HG02759 (cell line): ENCODE results near the gene UGP2.

Experiments used
- ATAC-seq: cut with Tn5 transposase; IDR thresholded peaks from one replicate; pipeline ENCODE4 v1.9.1; 2021; ENCODE audit warnings: mild to moderate bottlenecking, moderate library complexity; ENCODE audit not compliant: unreplicated experiment

UGP2 gene

GRCh38 chr2:63863707-63864106 is 22.0 kb downstream of the UGP2 start:
- ATAC-seq, result no peak

- ATAC-seq, result no peak
These were observed 23.6 kb downstream of the UGP2 start for GRCh38 chr2:63865159-63865799.

GRCh38 chr2:63866009-63866709 is 24.5 kb downstream of the UGP2 start:
- no peak for ATAC-seq

DNA sequence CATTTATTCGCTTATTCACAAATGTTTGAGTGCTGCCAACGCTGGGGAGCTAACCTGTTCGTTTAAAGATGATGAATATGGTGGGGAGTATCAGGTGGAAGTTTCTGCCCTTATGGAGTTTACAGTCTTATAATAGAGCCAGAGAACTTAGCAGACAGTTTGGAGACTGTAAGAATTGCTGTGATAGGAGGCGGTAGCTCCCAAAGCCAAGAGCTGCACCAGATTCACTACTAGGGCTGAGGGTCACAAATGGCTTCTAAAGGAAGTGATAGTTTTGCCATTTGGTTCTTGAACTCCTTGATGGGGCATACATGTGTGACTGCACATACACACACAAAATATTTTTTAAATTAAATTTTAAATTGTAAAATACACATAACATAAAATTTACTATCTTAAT is 29.0 kb downstream of the UGP2 start:
- no peak for ATAC-seq

GRCh38 chr2:63871864-63872263 is 30.2 kb downstream of the UGP2 start:
- no peak for ATAC-seq

DNA sequence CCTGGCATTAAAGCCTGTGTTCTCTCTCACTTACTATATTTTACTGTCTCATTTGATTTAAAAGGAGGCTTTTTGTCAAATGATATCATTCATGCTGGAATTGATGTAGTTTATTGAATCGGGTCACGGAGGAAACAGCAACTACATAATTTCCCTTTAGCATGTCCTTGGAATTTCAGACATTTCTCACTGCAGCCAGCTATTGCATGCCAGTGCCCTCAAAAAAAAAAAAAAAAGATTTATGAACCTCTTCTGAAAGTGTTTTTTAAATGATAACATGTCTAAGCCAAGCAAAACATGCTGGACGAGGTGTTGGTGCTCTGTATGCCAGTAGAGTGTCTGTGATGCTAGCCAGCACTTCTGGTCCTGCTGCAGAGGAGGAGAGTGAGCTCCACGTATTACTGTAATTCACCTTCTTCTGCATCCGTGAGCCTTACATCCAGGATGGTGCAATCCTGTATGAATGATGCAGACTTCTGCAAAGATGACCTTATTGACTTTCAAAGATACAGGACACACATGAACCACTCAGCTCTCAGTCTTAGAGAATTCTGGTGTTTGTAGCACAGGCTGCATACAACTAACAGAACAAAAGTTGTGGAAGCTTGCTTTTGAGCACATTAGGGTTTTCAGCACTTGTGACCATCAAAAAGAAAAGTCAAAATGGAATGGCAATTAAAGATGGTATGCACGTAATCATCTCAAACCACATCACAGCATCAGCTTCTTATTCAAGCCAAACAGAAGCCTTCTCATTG is 31.1 kb downstream of the UGP2 start:
- no peak for ATAC-seq

GRCh38 chr2:63874204-63875130 is 32.8 kb downstream of the UGP2 start:
- ATAC-seq, result no peak

- ATAC-seq, result no peak
These were observed 33.4 kb downstream of the UGP2 start for GRCh38 chr2:63875131-63875527.

GRCh38 chr2:63875559-63876245 is 34.0 kb downstream of the UGP2 start:
- no peak for ATAC-seq

- no peak for ATAC-seq
These were observed 34.6 kb downstream of the UGP2 start for GRCh38 chr2:63876311-63876710.

DNA sequence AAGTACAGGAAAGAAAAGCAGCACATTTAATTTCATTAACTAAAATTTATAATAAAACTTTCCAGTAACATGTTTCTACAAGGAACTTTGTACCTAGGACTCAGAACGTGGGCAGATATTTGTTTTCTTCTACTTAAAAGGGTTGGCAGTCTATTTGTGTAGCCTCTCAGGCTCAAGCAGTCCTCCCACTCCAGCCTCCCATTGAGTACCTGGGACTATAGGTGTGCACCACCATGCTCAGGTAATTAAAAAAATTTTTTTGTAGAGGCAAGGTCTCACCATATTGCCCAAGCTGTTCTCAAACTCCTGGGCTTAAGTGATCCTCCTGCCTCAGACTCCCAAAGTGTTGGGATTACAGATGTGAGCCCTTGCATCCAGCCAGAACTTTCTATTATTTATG is 36.8 kb downstream of the UGP2 start:
- no peak for ATAC-seq

DNA sequence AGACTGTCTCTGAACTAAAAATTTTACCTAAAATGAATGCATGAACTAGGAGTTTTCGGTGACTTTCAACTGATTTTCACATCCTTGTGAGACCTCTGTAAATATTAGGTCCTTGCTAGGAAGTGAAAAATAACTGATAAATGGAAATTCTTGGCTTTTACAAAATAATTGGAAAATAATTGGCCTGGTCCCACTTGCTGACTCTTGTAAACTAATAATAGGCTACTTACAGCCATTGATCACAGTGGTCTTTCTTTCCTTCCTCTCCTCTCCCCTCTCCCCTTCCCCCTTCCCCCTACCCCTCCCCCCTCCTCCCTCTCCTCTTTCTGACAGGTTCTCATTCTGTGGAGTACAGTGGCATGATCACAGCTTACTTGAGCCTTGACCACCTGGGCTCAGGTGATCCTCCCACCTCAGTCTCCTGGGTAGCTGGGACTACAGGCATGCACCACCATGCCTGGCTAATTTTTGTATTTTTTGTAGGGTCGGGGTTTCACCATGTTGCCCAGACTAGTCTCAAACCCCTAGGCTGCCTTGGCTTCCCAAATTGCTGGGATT is 38.3 kb downstream of the UGP2 start:
- ATAC-seq, result no peak

- ATAC-seq, result no peak
These were observed 38.9 kb downstream of the UGP2 start for GRCh38 chr2:63880625-63881024.

DNA sequence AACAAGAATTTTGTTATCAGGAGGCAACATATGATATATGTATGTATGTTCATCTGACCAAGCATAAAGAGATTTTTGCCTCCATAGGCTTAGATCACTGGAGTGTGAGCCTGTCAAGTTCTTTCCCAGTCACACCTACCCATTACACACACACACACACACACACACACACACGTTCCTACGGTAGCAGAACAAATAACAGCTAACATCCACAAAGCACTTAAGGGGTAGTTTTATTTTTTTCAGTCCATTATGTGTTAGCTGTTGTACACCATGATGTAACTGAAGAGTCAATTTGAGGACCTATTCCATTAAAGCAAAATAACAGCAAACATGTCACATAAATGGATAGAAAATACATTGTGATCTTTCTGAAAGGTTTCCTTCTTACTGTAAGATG is 39.5 kb downstream of the UGP2 start:
- no peak for ATAC-seq

GRCh38 chr2:63882395-63883105 is 40.9 kb downstream of the UGP2 start:
- ATAC-seq, result no peak

DNA sequence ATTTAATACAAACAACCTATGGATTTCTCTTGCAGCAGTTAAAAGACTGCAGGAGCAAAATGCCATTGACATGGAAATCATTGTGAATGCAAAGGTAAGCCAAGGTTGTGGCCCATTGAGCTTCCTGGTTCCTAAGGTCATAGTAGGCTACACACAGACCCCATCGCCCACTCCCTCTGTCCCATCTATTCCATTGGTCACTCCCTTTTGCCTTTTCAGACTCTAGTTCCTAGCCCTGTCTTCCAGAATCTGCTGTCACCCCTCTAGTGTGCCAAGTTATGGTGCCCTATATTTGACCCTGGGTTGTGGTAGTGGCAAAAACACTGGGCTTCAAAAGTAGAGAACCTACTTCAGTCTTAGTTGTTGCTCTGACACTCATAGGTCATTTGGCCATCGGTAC is 44.7 kb downstream of the UGP2 start:
- no peak for ATAC-seq

- ATAC-seq, result no peak
These were observed 46.4 kb downstream of the UGP2 start for GRCh38 chr2:63888053-63888452.

- ATAC-seq, result peak; percentile 92
These were observed 47.0 kb downstream of the UGP2 start for GRCh38 chr2:63888490-63889402.
